HG03469 (cell line): Measurements from ENCODE around the gene CD300LD.
"Not testable (repeated sequence)": the region's sequence is repeated elsewhere in the genome, so short reads cannot be mapped to it uniquely, and the experiment has no call there.

Source experiments
- ATAC-seq: cut with Tn5 transposase; IDR thresholded peaks from one replicate; pipeline ENCODE4 v1.9.1; 2021; ENCODE audit warnings: mild to moderate bottlenecking, moderate library complexity, moderate number of reproducible peaks; ENCODE audit not compliant: unreplicated experiment

CD300LD gene

GRCh38 chr17:74573635-74574034 lies 18.4 kb downstream of the CD300LD start:
- not testable (repeated sequence) for ATAC-seq

GRCh38 chr17:74573169-74573568 lies 18.9 kb downstream of the CD300LD start:
- ATAC-seq: no peak

GRCh38 chr17:74571621-74572270 lies 20.3 kb downstream of the CD300LD start:
- no peak for ATAC-seq

DNA sequence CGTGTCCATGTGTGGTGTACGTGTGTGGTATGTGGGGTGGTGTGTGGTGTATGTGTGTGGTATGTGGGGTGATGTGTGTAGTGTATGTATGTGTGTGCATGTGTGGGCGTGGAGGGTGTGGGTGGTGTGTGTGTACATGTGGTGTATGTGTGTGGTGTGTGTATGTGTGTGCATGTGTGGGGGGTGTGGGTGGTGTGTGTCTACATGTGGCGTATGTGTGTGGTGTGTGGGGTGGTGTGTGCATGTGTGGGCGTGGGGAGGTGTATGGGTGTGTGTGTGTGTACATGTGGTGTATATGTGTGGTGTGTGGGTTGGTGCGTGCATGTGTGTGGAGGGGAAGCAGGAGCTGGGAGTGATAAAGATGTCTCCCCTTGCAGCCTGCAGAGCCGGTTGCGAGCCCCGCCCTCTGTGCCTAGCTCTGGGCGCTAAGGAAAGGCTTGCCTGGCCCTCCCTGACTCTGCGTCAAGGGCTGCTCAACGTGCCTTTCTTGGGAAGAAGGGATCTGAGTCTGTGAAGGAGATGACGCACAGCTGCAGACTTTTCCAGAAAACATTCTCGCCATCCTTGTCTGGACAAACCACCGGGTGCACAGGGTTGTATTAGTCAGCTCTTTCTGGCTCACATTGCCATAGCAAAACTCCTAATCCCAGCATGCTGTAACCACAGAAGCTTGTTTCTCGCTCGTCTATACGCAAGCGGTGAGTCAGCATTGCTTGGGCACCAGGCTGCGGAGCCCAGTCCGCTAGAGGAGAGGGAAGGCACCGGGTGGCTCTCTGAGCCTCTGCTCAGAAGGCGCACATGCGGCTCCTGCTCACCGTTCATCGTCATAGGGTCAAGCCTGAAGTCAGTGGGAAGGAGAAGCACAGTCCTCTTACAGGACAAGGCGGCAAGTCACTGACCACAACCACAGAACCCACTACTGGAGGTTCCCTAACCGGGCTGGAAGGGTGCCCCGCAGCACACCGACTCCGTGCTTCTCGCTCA lies 22.8 kb downstream of the CD300LD start:
- ATAC-seq: no peak

GRCh38 chr17:74568106-74568873 lies 23.8 kb downstream of the CD300LD start:
- ATAC-seq: no peak

GRCh38 chr17:74567397-74567796 lies 24.7 kb downstream of the CD300LD start, which contains the start of gene CD300H:
Gene CD300H, minus strand, starts transcription at chr17:74567509.
- ATAC-seq: no peak

DNA sequence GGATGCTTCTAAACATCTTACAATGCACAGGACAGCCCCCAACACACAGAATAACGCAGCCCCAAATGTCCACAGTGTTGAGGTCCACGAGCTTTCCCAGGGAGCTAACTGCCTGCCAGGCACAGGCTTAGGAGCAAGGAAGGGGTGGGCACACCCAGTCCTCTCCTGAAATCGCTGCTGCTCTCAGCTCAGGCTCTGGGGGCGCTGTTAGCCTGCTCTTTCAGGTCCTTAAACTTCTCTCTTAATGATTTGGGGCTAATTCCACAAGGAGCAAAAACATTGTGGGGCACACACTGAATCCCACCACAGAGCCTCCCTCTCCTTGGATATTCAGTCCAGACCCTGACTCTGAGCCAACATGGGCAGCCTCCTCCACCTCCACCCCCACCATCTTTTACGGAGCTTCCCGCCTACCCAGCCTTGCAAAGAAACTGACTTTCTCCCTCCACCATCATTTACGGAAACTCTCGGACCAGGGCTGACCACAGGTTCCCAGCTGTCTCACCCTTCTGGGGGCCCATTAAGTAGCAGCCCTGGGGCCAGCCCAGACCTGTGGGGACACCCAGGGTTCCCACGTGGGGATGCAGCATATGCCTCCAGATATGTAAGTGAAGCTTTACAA lies 25.8 kb downstream of the CD300LD start:
- ATAC-seq: no peak

DNA sequence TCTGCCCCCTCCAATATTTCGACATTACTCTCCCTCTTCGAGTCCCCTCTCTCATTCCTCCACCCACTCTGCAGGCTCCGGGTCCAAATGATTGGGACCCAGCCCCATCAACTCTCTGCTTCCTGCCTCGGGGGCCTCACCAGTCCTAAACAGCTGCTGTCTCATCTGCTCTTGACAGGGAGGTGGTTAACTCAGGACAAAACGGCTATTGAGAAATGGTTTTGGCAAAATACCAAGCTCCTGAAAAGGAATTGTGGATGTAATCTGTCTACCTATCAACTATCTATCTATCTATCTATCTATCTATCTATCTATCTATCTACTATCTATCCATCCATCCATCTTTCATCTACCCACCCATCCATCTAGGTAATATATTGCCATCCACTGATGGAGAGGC lies 27.0 kb downstream of the CD300LD start:
- ATAC-seq: no peak

DNA sequence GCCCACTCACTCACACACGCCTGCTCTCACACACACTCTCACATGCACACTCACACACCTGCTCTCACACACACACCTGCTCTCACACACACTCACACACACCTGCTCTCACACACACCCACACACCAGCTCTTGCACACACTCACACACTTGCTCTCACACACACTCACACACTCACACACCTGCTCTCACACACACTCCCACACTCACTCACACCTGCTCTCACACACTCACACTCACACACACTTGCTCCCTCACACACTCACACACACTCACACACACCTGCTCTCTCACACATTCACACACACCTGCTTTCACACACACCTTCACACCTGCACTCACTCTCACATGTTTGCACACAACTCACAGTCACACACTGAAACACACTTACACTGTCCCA lies 28.7 kb downstream of the CD300LD start:
- ATAC-seq: no peak

GRCh38 chr17:74561586-74561985 lies 30.5 kb downstream of the CD300LD start:
- ATAC-seq: no peak

GRCh38 chr17:74558882-74559519 lies 33.1 kb downstream of the CD300LD start:
- no peak for ATAC-seq

- ATAC-seq: not testable (repeated sequence)
These were observed 33.7 kb downstream of the CD300LD start for GRCh38 chr17:74558402-74558801.

DNA sequence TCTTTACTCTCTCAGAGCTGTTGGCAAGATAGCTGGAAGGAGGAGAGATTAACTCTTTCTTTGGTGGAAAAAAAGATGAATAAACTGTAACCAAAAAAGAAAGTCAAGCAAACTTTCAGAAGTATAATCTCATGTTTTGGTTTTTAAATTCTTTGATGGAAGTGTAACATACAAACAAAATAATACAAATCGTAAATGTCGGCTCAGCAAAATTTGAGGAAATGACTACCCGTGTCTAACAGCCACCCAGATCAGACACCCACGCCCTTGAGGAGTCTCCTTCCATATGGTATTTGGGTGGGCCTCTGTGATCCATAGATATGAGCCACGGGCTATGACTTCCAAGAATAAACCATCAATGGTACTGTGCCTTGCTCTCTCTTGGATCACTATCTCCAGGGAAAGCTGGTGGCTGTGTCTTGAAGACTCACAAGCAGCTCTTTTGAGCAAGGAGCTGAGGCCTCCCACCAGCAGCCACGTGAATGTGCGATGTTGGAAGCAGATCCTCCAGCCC lies 36.6 kb downstream of the CD300LD start:
- no peak for ATAC-seq

DNA sequence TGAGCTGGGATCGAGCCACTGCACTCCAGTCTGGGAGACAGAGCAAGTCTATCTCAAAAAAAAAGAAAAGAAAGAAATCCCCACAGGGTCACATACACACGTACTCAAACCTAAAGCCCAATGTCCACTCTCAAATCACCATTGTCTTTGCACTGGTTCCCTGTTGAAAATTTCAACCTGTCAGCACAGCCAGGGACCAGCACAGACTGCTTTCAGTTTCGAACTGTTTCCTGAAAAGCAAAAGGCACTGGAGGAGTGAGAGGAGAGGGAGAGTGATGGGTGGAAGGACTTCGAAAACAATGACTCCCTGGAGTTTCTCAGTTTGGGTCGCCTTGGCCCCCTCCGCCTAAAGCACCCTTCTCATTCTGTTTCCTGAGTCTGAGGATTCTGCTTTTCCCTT lies 37.2 kb downstream of the CD300LD start:
- ATAC-seq: no peak

DNA sequence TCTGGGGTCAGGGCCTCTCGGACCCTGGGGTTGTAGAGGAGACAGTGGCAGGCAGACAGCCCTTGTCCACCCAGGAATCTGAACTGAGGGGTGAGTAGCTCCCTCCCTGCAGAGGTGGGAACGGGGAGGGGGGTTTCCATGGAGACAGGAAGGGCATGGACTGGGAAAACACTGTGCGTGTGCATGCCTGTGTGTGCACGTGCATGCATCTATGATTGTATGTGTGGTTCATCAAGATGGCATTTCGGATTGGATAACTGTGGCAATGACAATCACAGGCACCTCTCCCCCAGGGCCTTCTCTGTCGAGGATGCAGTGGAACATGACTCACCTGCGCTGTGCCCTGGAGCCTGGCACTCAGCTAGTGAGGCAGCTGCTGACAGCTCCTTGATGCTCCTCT lies 40.0 kb downstream of the CD300LD start:
- ATAC-seq: no peak

DNA sequence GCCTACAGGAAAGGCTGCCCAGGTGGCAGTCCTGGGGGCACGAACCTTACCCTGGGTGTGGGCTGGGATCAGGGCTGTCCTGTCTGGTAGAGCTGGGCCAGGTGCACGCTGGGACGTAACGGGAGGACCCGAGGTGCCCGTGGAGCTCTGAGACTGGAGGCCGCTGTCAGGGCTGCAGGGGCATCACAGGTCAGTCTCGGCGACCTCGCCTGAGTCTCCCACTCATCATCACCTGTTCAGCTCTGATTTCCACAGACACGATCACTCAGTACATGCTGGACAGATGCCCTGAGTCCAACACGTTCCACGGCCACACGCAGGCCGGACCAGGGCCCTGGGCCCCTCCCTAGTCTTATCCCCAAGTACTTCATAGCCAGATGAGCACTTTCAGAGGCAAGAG lies 41.5 kb downstream of the CD300LD start:
- no peak for ATAC-seq

DNA sequence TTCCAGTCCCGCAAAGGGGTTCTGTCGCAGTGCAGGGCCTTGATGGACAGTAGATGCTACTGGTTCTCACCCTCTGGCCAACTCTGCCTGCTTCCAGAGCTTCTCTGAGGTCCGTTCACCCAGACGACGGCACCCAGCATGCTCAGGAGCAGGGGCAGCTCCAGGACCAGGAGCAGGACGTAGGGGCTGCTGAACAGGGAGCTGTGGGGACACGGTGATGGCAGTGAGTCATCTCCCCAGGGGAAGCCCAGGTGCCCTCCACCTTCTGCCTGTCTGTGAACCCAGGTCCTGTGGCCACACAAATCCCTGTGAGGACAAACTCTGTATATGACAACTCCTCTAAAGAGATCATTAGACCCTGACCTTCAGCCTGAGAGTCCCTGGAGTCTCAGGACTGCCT lies 42.7 kb downstream of the CD300LD start:
- no peak for ATAC-seq

DNA sequence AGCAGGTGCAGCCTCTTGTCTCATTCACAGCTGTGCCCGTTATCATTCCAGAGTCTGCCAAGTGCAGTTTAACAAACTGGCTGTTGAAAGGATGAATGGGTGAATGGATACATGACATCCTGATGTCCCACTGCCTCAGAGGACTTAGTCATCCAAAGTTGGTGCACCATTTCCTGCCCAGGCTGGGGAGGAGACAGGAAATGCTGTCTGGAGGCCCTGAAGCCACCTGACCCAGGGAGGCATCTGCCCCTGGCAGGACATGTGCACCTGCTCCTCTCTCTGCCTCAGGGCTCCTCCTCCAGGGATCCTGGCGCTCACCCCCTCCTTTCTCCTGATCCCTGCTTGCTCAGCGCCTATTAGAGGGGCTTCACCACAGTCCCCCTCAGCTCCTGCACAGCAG lies 44.3 kb downstream of the CD300LD start:
- ATAC-seq: no peak

- ATAC-seq: no peak
These were observed 44.8 kb downstream of the CD300LD start for GRCh38 chr17:74547264-74547663.

GRCh38 chr17:74546586-74546985 lies 45.5 kb downstream of the CD300LD start:
- no peak for ATAC-seq
